Measurements from ENCODE around the gene PHF13. TPM values are rescaled to one million over a fixed set of nuclear protein-coding genes. Genes with fewer than 3 reads are reported as not detected.

Gene PHF13
- total RNA-seq, 6 experiments from 2014 or later, result 2.7 to 6.2 (median 4.5) TPM

DNA sequence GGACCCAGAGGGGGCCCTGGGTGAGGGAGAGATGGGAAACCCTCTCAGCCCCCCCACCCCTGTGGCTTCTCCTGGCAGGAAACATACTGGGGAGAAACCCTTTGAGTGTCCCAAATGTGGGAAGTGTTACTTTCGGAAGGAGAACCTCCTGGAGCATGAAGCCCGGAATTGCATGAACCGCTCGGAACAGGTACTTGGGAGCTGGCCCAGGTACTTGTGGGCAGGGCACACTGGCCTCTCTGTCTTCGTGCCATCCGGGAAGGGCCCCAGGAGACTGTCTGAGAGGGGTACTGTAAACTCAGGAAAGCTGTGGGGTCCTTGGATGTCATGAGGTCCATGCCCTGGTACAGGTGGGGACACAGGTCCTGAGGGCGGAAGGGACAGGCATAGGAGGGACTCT is 27.7 kb upstream of the PHF13 start:
- Histone ChIP-seq H3K27me3 (no peaks in the 10 kb centered on the region), H3K4me1 (peaks cover 0 to 27% (median 15%) of the 10 kb centered on the region in 4 donors), H3K4me3 (no peak overlapping the region), H3K9me3 (no peaks in the 10 kb centered on the region), H3K27ac (no peak overlapping the region), H3K36me3 (peaks cover 0 to 25% (median 5%) of the 10 kb centered on the region in 4 donors)
- WGBS (ENCODE audit: insufficient coverage, low coverage, low lambda C conversion rate, missing lambda C conversion rate), result no CpG with 5 or more reads among the region's 7 CpGs
- intact Hi-C loops (cut with DNase I), result no loop called here
- DNase-seq (no peak), ATAC-seq (no peak)
- TF ChIP-seq POLR2A (IDR thresholded peaks at IDR 0.05), result no peak

DNA sequence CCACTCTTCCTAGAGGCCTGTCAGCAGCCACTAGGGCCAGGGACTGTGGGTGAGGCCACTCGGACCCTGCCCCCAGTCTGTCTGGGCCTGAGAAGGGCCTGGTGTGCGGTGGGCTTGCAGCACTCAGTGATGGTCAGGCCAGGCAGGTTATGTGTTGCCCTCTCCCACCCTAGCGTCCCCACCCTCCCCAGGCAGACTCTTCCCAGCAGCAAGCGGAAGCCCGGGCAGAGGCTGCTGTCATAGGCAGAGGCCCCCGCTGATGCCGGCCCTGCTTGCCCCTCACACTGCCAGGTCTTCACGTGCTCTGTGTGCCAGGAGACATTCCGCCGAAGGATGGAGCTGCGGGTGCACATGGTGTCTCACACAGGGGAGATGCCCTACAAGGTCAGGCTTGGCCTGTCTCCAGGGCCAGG is 27.1 kb upstream of the PHF13 start:
- H3K4me1 ChIP-seq, result peaks cover 0 to 21% (median 11%) of the 10 kb centered on the region in 4 donors
- no peak for ATAC-seq
- intact Hi-C loops (cut with DNase I), result no loop called here
- H3K36me3 ChIP-seq, result peaks cover 0 to 30% (median 6%) of the 10 kb centered on the region in 4 donors
- WGBS (ENCODE audit: insufficient coverage, low coverage, low lambda C conversion rate, missing lambda C conversion rate), result no CpG with 5 or more reads among the region's 11 CpGs
- H3K9me3 ChIP-seq, result no peaks in the 10 kb centered on the region
- H3K27me3 ChIP-seq, result no peaks in the 10 kb centered on the region
- H3K4me3 ChIP-seq, result no peak overlapping the region
- no peak overlapping the region for H3K27ac ChIP-seq
- TF ChIP-seq CTCF (IDR thresholded peaks at IDR 0.05), result no peak
- TF ChIP-seq POLR2A (IDR thresholded peaks at IDR 0.05), result no peak
- no peak for DNase-seq

- DNase-seq (peak in 1 of 3 donors; percentile 69), ATAC-seq (peak in 3 of 4 donors; percentile 2 to 26 (median 13))
- peaks cover 0 to 39% (median 11%) of the 10 kb centered on the region in 4 donors for H3K36me3 ChIP-seq
- 67% methylated on average over 2 of the region's 13 CpGs for WGBS (ENCODE audit: insufficient coverage, low coverage, low lambda C conversion rate, missing lambda C conversion rate)
- no peak overlapping the region for H3K4me3 ChIP-seq
- intact Hi-C loops (cut with DNase I), result no loop called here
- H3K27me3 ChIP-seq, result no peaks in the 10 kb centered on the region
- TF ChIP-seq POLR2A (IDR thresholded peaks at IDR 0.05), result no peak
- TF ChIP-seq CTCF (IDR thresholded peaks at IDR 0.05), result no peak
- H3K27ac ChIP-seq, result no peak overlapping the region
- no peaks in the 10 kb centered on the region for H3K9me3 ChIP-seq
- peaks cover 0 to 12% (median 6%) of the 10 kb centered on the region in 4 donors for H3K4me1 ChIP-seq
Measured at GRCh38 chr1:6587261-6588005, 26.1 kb upstream of the PHF13 start.

DNA sequence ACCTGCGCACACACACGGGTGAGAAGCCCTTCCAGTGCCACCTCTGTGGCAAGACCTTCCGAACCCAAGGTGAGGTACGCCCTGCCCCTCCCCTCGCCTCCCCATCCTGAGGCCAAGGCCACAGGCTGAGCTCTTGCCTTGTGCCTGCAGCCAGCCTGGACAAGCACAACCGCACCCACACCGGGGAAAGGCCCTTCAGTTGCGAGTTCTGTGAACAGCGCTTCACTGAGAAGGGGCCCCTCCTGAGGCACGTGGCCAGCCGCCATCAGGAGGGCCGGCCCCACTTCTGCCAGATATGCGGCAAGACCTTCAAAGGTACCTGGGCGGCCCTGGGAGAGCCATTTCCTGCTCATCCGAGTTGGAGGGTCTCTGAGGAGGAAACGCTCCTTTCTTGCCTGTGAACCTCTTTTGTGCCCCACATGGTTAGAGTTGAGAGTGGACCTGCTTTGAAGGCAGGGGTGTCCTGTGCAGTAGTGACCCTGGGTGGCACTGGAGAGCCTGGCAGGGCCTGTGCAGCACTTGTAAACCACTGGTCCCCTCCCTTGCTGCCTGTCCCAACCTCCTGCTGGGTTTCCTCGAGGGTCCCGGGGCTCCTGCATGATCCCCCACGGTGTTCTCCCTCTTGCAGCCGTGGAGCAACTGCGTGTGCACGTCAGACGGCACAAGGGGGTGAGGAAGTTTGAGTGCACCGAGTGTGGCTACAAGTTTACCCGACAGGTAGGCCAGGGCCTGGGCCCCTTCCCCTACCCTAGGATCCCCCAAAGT is 25.2 kb upstream of the PHF13 start:
- Histone ChIP-seq H3K27me3 (no peaks in the 10 kb centered on the region), H3K4me3 (no peak overlapping the region), H3K9me3 (no peaks in the 10 kb centered on the region), H3K4me1 (peaks cover 0 to 3% (median 1%) of the 10 kb centered on the region in 4 donors), H3K36me3 (peaks cover 0 to 48% (median 17%) of the 10 kb centered on the region in 4 donors), H3K27ac (no peak overlapping the region)
- WGBS (ENCODE audit: insufficient coverage, low coverage, low lambda C conversion rate, missing lambda C conversion rate), result no CpG with 5 or more reads among the region's 25 CpGs
- TF ChIP-seq CTCF (IDR thresholded peaks at IDR 0.05) (no peak), POLR2A (IDR thresholded peaks at IDR 0.05) (no peak)
- DNase-seq (no peak), ATAC-seq (peak in 2 of 4 donors; percentile 3 to 7)
- intact Hi-C loops (cut with DNase I), result no loop called here
